Nephron (organoid): ENCODE measurements around the gene ENTREP1.
A peak's percentile ranks its signal among the peaks of the same experiment; 100 is the strongest.

ENCODE experiments used
- H3K27ac Mint-ChIP-seq, 3 experiments: 2 replicates each; pipeline ENCODE4 v1.8.0; 2020; ENCODE audit warnings: mixed read lengths in 3 of 3, mild to moderate bottlenecking in 2 of 3, moderate library complexity in 1 of 3
- H3K27me3 Mint-ChIP-seq: 2 replicates; pipeline ENCODE4 v1.8.0; 2021; ENCODE audit warnings: low read depth, mild to moderate bottlenecking, moderate library complexity, mixed read lengths
- H3K36me3 Mint-ChIP-seq: 2 replicates; pipeline ENCODE4 v1.8.0; 2020; ENCODE audit warnings: low read depth, mixed read lengths
- H3K4me1 Mint-ChIP-seq: 2 replicates; pipeline ENCODE4 v1.8.0; 2020; ENCODE audit warnings: mixed read lengths
- H3K4me3 Mint-ChIP-seq, 3 experiments: 2 replicates each; pipeline ENCODE4 v1.8.0; 2020; ENCODE audit warnings: mild to moderate bottlenecking in 3 of 3, mixed read lengths in 3 of 3, moderate library complexity in 2 of 3
- H3K9me3 Mint-ChIP-seq: 2 replicates; pipeline ENCODE4 v1.8.0; 2020; ENCODE audit warnings: mixed read lengths
- CTCF ChIP-seq, 3 experiments: fragments of 200-600 bp; sonication (generic); IDR thresholded peaks; one replicate each; pipeline ENCODE4 v1.5.0; 2021; ENCODE audit warnings: antibody characterized with exemption in 3 of 3; ENCODE audit not compliant: unreplicated experiment in 3 of 3

ENTREP1 gene

GRCh38 chr9:69324549-69325401, at the start of gene ENTREP1:
Gene ENTREP1, plus strand, starts transcription at chr9:69325215. Its CDS starts 95 bp downstream, at chr9:69325310.
- Mint-ChIP-seq H3K36me3 (no peaks in the 10 kb centered on the region), H3K4me1 (peaks cover 27% of the 10 kb centered on the region), H3K9me3 (no peaks in the 10 kb centered on the region), H3K4me3 (peak within 1 kb of the TSS; percentile 85 to 89 (median 88)), H3K27me3 (peaks cover 76% of the 10 kb centered on the region), H3K27ac (no peak within 1 kb of the TSS)
- TF ChIP-seq CTCF (IDR thresholded peaks at IDR 0.05; ENCODE audit: unreplicated experiment in 3 of 3), result no peak

- TF ChIP-seq CTCF (IDR thresholded peaks at IDR 0.05; ENCODE audit: unreplicated experiment in 3 of 3), result no peak
- H3K4me1 Mint-ChIP-seq, result peaks cover 6% of the 10 kb centered on the region
- H3K27ac Mint-ChIP-seq, result no peak overlapping the region
- peaks cover 3% of the 10 kb centered on the region for H3K9me3 Mint-ChIP-seq
- peaks cover 9% of the 10 kb centered on the region for H3K27me3 Mint-ChIP-seq
- no peak overlapping the region for H3K4me3 Mint-ChIP-seq
- no peaks in the 10 kb centered on the region for H3K36me3 Mint-ChIP-seq
Measured at GRCh38 chr9:69276775-69277174, 48.2 kb upstream of the ENTREP1 start.

- Mint-ChIP-seq H3K27ac (no peak overlapping the region), H3K36me3 (no peaks in the 10 kb centered on the region), H3K27me3 (peaks cover 9% of the 10 kb centered on the region), H3K9me3 (peaks cover 3% of the 10 kb centered on the region), H3K4me1 (no peaks in the 10 kb centered on the region), H3K4me3 (no peak overlapping the region)
- TF ChIP-seq CTCF (IDR thresholded peaks at IDR 0.05; ENCODE audit: unreplicated experiment in 3 of 3), result no peak
Measured at GRCh38 chr9:69279084-69279731, 45.8 kb upstream of the ENTREP1 start.

GRCh38 chr9:69279733-69280132, 45.3 kb upstream of the ENTREP1 start:
- Mint-ChIP-seq H3K4me3 (no peak overlapping the region), H3K36me3 (no peaks in the 10 kb centered on the region)
- no peak for TF ChIP-seq CTCF (IDR thresholded peaks at IDR 0.05; ENCODE audit: unreplicated experiment in 3 of 3)

GRCh38 chr9:69283003-69283402, 42.0 kb upstream of the ENTREP1 start:
- TF ChIP-seq CTCF (IDR thresholded peaks at IDR 0.05; ENCODE audit: unreplicated experiment in 3 of 3), result no peak
- Mint-ChIP-seq H3K4me3 (no peak overlapping the region), H3K27me3 (peaks cover 8% of the 10 kb centered on the region), H3K4me1 (no peaks in the 10 kb centered on the region), H3K9me3 (peaks cover 5% of the 10 kb centered on the region), H3K27ac (no peak overlapping the region), H3K36me3 (no peaks in the 10 kb centered on the region)

More at GRCh38 chr9:69279733-69280132, 45.3 kb upstream of the ENTREP1 start:
- H3K4me1 Mint-ChIP-seq, result no peaks in the 10 kb centered on the region
- H3K27me3 Mint-ChIP-seq, result peaks cover 5% of the 10 kb centered on the region
- peaks cover 4% of the 10 kb centered on the region for H3K9me3 Mint-ChIP-seq
- no peak overlapping the region for H3K27ac Mint-ChIP-seq
